Fibroblast of skin of left biceps (primary cell): ENCODE data around the gene BCL2L1.
"Not testable (repeated sequence)": the region's sequence is repeated elsewhere in the genome, so short reads cannot be mapped to it uniquely, and the experiment has no call there.

Experiments used
- DNase-seq, 2 experiments: peaks; one replicate each; pipeline ENCODE4 v3.0.0-alpha.2; 2013; ENCODE audit warnings: low read depth in 2 of 2

Gene BCL2L1

DNA sequence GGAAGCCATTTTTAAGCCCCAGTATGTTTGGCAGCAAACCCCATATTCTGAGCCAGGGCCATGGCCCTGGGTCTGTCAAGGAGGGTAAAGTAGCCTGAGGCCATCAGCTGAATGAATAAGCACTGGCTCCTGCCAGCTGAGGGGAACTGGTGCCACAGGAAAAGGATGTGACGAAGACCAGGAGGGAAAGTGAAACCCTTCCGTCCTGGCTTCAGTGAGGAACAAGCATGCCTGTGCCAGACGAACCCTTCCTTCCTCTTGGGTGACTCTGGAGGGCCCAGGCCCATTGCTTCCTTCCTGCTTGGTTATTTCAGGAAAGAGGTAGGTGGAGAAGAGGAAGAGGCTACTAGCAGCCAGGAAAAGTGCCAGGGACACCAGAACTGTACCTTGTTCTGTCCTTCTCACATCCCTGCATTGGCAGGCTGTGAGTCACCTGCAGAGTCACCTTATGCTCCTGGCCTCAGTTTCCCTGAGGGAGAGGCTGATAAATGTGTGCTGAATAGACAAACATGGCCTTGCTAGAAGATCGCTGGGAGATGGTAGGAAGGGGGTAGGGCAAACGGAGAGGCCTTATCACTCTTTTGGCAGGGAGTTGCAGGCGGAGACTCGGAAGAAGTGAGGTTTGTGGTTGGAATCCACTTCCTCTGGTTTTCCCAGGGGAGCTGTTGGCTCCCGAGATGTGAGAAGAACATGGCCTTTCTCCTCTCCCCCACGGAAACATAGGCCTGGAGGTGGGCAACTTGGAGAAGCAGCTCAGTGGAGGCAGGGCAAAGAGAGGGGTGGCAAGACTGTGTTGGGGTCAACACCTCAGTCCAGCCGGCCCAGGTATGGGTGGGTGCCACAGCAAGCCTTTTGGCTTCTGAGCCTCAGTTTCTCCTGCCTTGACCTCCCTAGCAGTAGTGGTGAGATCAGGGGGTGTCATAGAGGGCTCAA, 47.5 kb downstream of the BCL2L1 start:
- DNase-seq = peak; percentile 61 to 69

DNA sequence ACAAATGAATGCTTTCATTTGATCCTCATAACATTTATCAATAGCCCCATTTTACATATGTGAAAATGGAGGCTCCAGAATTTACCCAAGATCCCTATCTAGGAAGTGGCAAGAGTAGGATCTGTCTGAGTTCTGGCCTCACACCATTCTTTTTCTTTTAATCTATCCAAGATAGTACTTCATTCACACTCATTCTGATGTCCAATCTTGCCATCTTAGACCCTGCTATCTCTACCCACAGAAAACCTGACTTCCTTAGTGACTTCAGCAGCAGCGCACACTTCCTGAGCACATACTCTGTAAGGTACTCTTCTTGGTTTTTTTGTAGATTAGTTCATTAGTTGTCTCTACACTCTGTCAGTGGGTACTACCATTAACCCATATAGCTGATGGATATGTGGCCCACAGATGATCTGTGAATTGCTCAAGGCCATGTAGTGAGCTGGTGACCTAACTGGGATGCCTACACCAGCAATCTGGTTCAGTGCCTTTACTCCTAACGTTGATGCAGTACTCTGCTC, 48.7 kb downstream of the BCL2L1 start:
- DNase-seq = no peak

DNA sequence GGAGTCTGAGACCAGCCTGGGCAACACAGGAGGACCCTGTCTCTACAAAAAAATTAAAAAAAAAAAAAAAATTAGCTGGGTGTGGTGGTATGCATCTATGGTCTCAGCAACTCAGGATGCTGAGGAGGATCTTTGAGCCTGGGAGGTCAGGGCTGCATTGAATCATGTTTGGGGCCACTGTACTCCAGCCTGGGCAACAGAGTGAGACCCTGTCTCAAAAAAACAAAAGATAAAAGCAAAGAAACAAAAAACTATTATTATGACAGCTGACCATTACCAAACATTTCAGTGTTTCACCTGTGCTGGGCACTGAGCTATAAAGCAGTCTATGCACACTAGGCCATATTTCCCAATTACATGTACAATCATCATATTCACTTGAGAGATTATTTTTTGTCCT, 49.2 kb downstream of the BCL2L1 start:
- no peak for DNase-seq

DNA sequence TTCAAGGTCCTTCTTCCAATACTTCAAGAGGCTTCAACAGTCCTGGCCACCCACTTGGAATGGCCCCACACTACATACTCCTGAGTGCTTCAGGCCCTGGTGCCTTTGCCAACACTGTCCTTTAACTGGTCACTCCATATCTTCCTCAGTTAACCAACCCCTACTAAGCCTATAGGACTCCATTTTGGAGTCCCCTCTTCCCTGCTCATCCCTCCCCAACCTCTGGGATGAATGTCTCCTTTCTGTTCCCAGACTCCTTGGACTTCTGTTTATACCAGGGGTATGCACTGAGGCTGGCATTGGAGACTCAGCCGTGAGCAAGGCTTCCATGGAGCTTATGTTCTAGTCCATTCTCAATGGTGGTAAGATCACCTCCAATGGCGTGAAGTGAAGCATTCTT, 51.3 kb downstream of the BCL2L1 start:
- no peak for DNase-seq

DNA sequence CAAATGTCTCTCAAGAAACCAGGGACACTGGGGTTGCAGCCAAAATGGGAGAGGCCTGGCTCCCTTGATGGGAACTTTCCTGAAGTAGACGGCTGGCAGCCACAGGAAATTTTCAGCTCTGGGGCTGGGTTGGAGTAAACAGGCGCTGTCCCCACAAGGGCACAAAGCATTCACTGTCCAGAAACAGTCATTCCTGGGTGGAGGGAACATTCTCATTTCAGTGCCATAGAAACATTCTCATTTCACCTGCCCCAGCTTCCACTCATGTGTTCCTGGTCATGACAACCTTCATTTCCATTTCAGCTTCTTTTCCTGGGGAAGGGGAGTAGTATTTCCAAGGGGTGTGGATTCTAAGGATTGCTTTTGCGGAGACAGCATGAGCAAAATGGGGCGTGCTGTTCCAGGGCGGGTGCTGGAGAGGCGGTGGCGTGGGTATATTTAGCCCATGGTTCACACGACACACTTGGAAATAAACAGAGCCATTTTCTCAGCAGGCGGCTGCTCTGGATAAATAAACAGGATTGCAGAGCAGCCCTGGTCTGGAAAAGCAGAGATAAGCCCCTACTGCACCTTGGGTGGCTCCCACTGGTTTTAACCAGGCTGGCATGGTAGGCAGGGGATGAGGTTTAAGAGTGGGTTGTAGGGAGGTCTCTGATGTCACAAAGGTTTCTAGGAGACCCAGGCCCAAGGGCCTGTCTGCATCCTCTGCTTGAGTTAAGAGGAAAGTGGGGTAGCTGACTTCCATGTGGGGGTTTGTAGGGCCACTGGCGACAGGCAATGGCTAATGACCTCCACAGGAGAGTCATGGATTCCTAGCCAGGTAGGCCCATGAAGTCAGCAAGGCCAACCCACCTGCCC, 52.1 kb downstream of the BCL2L1 start:
- no peak for DNase-seq

DNA sequence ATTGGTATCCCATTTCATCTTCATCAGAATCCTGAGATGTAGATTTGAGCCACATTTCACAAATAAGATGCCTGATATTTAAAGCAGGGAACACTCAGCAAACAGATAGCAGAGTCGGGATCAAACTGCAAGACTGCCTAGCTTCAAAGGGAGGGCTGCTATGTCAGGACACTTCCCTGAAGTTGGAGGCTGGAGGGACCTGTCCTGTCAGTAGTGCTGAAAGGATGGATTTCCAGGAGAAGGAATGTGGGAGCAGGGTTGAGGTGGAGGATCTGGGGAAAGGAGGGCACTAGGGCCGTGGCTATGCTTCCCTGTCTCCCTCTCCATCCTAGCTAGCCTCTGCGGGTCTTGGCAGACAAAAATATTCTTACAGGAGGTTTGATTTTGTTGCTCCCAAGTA, 52.8 kb downstream of the BCL2L1 start:
- no peak for DNase-seq

DNA sequence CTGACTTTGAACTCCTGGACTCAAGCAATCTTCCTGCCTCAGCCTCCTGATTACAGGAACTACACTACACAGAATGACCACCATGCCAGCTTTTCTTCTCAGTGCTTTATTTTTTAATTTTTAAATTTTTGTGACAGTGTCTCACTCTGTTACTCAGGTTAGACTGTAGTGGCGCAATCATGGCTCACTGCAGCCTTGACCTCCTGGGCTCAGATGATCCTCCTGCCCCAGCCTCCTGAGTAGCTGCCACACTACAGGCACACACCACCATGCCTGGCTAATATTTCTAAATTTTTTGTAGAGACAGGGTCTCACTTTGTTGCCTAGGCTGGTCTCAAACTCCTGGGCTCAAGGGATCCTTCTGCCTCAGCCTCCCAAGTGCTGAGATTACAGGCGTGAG, 53.7 kb downstream of the BCL2L1 start:
- not testable (repeated sequence) for DNase-seq

DNA sequence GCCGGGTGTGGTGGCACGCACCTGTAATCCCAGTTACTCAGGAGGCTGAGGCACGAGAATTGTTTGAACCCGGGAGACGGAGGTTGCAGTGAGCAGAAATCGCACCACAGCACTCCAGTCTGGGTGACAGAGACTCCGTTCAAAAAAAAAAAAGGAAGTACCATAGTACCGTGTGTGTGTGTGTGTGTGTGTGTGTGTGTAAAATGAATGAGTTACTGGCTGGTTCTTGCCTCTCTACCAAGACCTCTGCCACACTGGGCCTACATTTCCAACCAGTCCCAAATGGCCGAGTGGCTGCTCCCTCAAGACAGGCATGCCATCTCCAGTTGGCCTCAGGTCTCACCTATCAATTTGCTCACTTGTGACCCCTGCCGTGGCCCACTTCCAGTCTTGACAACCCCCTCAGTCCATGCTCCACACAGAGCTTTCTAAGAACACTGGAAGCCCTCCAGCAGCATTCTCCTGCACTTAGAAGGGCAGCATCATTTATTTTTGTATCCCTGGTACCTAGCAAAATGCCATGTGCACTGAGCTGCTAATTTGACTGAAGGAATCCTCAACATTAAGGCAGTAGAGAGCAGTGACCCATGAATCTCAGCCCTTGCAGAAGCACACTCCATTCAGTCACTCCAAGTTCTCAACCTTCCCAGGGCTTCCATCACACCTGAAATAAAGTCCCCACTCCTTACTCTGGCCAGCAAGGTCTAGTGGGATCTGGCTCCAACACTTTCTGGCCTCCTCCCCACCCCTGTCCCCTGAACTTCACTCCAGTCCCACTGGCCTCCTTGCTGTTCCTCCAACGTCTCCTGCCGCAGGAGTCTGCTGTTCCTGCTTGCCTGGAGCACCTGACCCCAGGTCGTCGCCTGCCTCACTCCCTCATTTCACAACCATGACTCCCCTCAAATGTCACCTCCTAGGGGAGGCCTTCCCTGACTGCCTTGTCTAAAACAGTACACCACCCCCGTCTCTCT, 55.1 kb downstream of the BCL2L1 start:
- DNase-seq = no peak

DNA sequence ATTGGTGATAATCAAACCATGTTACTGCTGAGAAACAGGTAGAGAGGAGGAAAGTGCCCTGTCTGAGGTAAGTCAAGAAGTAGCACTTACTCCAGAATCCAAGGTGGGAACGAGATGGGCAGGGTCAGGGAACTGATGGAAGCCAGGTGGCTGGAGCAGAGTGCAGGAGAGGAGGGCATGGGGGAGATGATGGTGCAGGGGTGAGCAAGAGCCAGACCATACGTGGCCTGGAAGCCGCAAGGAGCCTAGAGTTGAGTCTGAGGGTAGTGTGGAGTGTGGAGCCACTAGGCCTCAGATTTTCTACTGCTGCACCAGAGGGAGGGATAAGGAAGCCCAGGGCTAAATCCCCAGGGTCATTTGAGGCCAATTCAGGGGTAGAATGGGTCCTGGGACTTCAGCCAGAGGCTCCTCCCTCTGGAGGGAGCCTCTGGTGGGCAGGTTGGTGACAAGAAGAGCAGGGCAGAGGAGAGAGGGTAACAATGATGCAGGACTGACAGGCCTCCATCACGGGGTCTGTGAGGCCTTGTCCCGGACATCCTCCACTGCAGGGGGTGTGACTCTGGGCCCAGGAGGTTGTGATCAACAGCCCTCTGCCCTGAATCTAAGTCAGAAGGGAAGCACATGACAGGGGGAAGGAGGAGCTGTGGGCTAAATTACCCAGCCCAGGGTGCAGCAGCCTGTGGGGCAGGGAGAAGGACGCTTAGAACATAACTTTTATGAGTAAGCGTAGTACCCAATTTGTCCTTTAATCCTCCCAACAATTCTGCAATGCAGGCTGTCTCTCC, 56.2 kb downstream of the BCL2L1 start:
- no peak for DNase-seq

DNA sequence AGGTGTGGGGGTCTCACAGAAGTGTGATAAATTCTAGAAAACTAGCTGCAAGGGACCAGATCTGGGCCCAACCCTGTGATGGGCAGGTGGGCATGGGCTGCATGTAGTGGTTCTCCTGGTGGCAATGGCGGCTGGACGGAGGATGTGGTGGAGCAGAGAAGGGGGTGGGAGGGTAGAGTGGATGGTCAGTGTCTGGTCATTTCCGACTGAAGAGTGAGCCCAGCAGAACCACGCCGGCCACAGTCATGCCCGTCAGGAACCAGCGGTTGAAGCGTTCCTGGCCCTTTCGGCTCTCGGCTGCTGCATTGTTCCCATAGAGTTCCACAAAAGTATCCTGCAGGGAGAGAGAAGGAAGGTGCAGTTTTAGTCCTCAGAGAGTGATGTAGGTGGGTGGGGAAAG, 56.9 kb downstream of the BCL2L1 start:
- no peak for DNase-seq

DNA sequence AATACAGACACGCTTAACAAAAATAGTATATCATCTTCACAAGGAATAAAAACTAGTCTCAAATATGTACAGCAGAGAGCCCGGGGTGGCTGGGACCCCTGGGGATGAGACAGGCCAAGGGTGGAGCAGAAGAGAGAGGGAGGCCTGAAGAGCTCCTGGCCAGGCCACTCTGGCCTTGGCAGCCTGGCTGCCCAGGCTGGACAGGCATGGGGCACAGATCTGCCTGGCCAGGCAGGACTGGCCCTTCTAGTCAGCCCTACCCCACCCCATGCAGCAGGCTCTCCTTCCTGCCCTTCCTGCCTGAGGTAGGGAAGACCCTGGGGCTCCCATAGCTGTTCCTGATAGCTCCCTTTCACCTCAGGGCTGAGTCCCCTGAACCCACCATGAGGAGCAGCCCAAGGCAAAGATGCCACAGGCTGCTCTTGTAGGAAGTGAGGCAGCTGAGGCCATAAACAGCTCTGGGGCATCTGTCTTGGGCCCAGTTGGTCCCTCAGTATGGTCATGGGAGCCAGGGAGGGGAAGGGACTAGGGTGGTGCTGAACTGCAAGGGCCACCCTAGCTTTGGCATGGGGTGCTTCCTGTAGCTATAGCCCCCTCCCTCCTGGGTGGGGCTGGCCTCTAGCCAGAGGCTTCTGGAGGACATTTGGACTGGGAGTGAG, 57.8 kb downstream of the BCL2L1 start:
- DNase-seq = no peak

DNA sequence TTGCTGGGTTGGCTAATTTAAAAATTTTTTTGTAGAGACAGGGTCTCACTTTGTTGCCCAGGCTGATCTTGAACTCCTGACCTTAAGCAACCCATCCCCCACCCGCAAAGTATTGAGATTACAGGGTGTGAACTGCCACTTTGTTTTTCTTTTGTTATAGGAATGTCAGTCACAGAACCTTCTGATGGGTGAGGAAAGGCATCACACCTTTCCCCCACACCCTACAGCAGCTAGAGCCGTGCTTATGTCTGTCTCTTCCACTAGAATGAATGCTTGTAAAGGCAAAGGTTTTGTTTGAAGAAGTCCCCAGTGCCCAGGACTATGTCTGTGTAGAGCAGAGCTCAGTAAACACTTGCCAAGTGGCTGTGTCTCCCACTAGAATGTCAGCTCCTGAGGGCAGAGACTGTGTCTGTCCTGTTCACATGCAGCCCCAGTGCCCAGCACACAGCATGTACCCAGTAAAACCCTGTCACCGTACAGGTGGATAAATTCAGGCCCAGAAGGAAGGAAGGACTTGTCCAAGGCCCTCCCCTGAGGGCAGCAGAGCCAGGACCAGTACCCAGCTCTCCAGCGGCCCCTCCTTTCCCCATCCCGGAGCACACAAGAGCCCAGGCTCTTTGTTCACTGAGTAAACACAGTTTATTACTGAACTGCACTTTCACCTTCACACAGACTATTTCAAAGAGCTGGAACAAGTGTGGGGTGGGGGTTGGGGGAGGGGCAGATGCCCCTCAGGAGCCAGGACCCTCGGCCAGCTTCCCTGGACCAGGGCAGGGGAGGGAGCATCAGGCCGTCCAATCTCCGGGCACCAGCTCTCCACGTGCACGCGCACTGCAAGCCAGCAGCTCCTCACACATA, 58.6 kb downstream of the BCL2L1 start:
- DNase-seq = no peak

DNA sequence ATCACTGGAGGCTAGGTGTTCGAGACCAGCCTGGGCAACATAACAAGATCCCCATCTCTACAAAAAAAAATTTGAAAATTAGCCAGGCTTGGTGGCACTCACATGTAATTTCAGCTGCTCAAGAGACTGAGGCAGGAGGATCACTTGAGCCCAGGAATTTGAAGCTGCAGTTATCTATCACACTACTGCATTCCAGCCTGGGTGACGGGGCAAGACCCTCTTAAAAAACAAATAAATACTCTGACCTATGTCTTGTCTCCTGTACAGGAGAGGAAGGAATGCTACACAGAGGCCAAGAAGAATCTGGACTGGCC, 59.2 kb downstream of the BCL2L1 start:
- no peak for DNase-seq

DNA sequence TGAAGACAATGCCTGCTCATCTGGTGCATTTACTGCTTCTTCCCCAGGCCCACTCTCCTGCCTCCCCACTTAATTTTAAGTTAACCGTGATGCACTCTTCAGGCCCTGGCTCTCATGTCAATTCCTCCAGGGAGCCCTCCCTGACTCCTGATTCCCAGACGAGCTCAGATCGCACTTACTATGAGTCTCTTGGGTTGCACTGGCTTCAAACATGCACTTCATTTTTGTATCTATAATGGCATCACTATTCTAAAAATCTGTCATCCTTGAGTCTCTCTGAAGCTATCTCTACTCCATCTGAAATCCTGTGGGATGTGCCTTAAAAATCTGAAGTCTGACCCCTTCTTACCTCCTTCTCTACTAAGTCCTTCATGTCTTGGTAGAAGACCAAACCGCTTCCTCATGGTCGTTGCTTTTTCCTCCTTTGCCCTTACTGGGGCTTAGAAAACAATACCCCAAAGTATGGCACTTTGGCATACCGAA, 60.3 kb downstream of the BCL2L1 start:
- no peak for DNase-seq

DNA sequence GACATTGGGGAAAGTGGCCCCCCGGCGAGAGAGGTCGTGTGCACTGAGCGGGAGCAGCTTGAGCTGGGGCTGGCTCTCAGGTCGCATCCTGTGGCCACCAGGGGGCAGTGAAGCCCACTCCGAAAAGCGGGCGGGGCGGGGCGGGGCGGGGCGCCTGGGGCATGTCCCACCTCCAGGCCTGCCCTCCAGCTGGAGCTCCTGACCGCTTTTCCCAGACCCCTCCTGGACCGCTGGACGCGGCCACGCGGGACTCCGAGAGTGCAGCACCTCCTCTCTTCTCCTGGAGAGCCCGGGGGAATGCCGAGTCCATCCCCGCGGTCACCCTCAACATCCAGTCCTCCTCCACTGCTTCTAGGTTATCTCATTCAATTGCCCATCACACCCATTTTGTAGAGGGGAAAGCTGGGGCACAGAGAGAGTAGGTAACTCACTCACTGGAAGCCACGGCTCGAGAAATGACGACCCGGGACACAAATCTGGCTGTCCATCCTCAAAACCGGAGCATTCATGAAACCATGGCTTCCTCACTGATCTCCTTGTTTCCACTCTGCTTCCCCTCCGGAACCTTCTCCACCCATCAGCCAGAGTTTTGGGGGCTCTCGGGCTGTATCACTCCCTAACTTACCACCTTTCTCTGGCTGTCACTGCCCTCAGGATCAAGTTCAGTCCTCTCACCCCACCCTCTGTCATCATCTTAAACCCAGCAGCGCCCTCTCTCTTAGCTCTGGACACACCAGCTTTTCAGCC, 60.9 kb downstream of the BCL2L1 start:
- DNase-seq = peak; percentile 24 to 25

DNA sequence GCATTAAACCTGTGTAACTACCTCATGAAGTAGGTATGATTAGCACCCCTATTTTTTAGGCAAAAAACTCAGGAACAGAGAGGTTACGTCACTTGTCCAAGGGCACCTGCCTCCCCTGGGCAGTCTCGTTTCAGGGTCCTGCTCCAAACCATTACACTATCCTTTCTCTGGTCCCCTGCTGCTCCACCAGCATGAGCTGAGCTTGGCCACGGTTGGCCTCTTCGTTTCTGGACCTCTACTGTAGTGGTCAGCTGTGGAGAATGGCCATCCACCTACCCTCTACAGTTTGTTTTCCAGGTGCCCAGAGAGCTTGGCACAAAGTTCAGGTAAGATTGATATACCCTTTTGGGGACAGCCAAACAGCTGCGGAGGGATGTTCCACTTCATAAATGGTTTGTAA, 68.1 kb downstream of the BCL2L1 start:
- DNase-seq = no peak

DNA sequence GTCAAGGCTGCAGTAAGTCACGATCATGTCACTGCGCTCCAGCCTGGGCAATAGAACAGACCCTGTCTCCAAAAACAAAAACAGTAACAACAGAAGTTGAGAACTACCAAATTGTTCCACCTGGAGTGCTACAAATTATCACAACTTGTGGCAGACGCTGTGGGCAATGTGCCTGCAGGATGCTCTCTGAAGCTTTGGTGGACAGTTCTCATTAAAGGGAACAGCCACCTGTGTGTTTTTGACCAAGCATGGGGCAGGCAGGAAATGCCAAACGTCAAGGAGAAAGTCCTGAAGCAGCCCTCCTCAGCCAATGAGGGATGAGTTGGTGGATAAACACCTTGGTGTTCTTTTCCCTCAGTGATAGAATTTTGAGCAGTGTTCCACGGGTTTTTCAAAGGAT, 69.1 kb downstream of the BCL2L1 start:
- no peak for DNase-seq

DNA sequence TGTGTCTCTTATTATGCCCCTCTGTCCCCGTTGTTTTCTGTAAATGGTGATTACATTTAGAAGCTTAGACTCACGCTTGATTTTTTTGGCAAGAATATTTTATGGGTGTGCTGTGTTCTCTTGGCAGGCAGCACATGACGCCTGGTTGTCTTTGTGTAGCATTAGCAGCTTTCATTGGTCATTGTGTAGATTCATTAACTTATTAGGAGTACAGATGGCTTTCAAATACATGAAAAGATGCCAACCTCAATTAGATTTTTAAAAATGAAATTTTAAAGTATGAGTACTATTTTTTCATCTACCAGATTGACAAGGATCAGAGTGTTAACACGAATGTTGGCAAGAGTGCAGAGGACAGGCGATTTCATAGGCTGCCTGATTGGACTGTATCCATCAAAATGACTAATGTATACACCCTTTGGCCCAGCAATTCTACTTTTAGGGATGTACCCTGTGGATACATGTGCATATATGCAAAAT, 69.7 kb downstream of the BCL2L1 start:
- peak; percentile 29 to 34 for DNase-seq
